ENCODE measurements around the gene GLTPD2.

Gene GLTPD2

GRCh38 chr17:4839221-4839620, 50.5 kb downstream of the GLTPD2 start:
- no peak for DNase-seq (ENCODE audit: low read depth)
- TF ChIP-seq CTCF (IDR thresholded peaks at IDR 0.05; ENCODE audit: low read depth, low read length, missing control alignments): no peak
- H3K4me3 ChIP-seq (ENCODE audit: low read depth, low read length): no peak overlapping the region

Data from GM12864 (cell line).